Activated CD4-positive, alpha-beta memory T cell treated with anti-CD3 and anti-CD28 coated beads, Interleukin-2, amount 10 ng/mL, durations not matched to agents 7 days and 5 days (primary cell): Measurements from ENCODE around the gene PCSK1N. TPM values are rescaled to one million over a fixed set of nuclear protein-coding genes. Genes with fewer than 3 reads are reported as not detected.

Experiments
- CTCF ChIA-PET: fragments of 350-600 bp; sonication (Branson Sonifier 250); formaldehyde crosslinking; loops from one replicate; lab custom pipeline; 2021; ENCODE audit warnings: antibody characterized with exemption, inconsistent platforms; lab: Charles Lee
- POLR2A ChIA-PET: fragments of 350-600 bp; sonication (Branson Sonifier 250); formaldehyde crosslinking; loops from one replicate; lab custom pipeline; 2021; ENCODE audit warnings: antibody characterized with exemption; lab: Charles Lee
- DNase-seq: peaks from one replicate; pipeline ENCODE4 v3.0.0-alpha.2; 2020
- H3K27ac Mint-ChIP-seq: one replicate; pipeline ENCODE4 v1.8.0; 2021; ENCODE audit warnings: mild to moderate bottlenecking, mixed read lengths
- H3K27me3 Mint-ChIP-seq: one replicate; pipeline ENCODE4 v1.8.0; 2021; ENCODE audit warnings: mixed read lengths
- H3K36me3 Mint-ChIP-seq: one replicate; pipeline ENCODE4 v1.8.0; 2021; ENCODE audit warnings: low read depth, mixed read lengths
- H3K4me1 Mint-ChIP-seq: one replicate; pipeline ENCODE4 v1.8.0; 2021; ENCODE audit warnings: mixed read lengths
- H3K4me3 Mint-ChIP-seq: one replicate; pipeline ENCODE4 v1.8.0; 2021; ENCODE audit warnings: mild to moderate bottlenecking, mixed read lengths
- H3K9me3 Mint-ChIP-seq: one replicate; pipeline ENCODE4 v1.8.0; 2021; ENCODE audit warnings: mixed read lengths
- total RNA-seq, 2 experiments: library from RNA; stranded (reverse); gene quantifications; one replicate each; pipeline ENCODE4 v1.2.3, GENCODE V29; 2021

The PCSK1N gene
- total RNA-seq, 2 experiments from 2014 or later, result 1.4 to 1.6 TPM

- no peak for DNase-seq
- H3K9me3 Mint-ChIP-seq, result no peaks in the 10 kb centered on the region
- no peaks in the 10 kb centered on the region for H3K4me1 Mint-ChIP-seq
- H3K36me3 Mint-ChIP-seq, result no peaks in the 10 kb centered on the region
- ChIA-PET POLR2A (no interaction called here), CTCF (no interaction called here)
- H3K4me3 Mint-ChIP-seq, result no peak overlapping the region
- peaks cover 5% of the 10 kb centered on the region for H3K27me3 Mint-ChIP-seq
- no peak overlapping the region for H3K27ac Mint-ChIP-seq
Measured at GRCh38 chrX:48781705-48782104, 53.7 kb downstream of the PCSK1N start.

Other genes starting within 250 kb of the PCSK1N start
- 10 to 100 TPM; 48.5 to 53.5 TPM for gene WDR13, start 238.1 kb downstream of the PCSK1N start, total RNA-seq
- 100 to 1,000 TPM; 156 to 157 TPM for gene WAS, start 151.8 kb downstream of the PCSK1N start, total RNA-seq
- gene SUV39H1, start 138.9 kb downstream of the PCSK1N start, total RNA-seq, result 10 to 100 TPM; 30.3 to 33.2 TPM
- not detected for gene GLOD5, start 73.9 kb downstream of the PCSK1N start, total RNA-seq
- gene GATA1, start 49.0 kb downstream of the PCSK1N start, total RNA-seq, result not detected
- 10 to 100 TPM; 89.0 to 90.3 TPM for gene HDAC6, start 33.5 kb downstream of the PCSK1N start, total RNA-seq
- not detected for gene ERAS, start 9.1 kb downstream of the PCSK1N start, total RNA-seq
- 10 to 100 TPM; 55.2 to 60.6 TPM for gene TIMM17B, start 62.2 kb upstream of the PCSK1N start, total RNA-seq
- gene PQBP1, start 62.3 kb upstream of the PCSK1N start, total RNA-seq, result 10 to 100 TPM; 78.5 to 79.6 TPM
- gene SLC35A2, start 76.0 kb upstream of the PCSK1N start, total RNA-seq, result 10 to 100 TPM; 17.9 to 18.3 TPM
- gene PIM2, start 83.4 kb upstream of the PCSK1N start, total RNA-seq, result 100 to 1,000 TPM; 354 to 359 TPM
- 10 to 100 TPM; 63.2 to 63.7 TPM for gene OTUD5, start 122.0 kb upstream of the PCSK1N start, total RNA-seq
- gene KCND1, start 136.2 kb upstream of the PCSK1N start, total RNA-seq, result 1 to 10 TPM; 4.9 TPM
- 100 to 1,000 TPM; 104 to 116 TPM for gene GRIPAP1, start 166.7 kb upstream of the PCSK1N start, total RNA-seq
- 10 to 100 TPM; 32.2 to 32.7 TPM for gene TFE3, start 207.7 kb upstream of the PCSK1N start, total RNA-seq
- 1 to 10 TPM; 5.8 to 6.5 TPM for gene CCDC120, start 223.4 kb upstream of the PCSK1N start, total RNA-seq
- gene PRAF2, start 238.4 kb upstream of the PCSK1N start, total RNA-seq, result 10 to 100 TPM; 21.1 to 23.9 TPM
- gene WDR45, start 244.3 kb upstream of the PCSK1N start, total RNA-seq, result 10 to 100 TPM; 51.1 to 58.7 TPM